Heart left ventricle (tissue), 16 donors: ENCODE results near the gene IGSF8. TPM values are rescaled to one million over a fixed set of nuclear protein-coding genes. Genes with fewer than 3 reads are reported as not detected.
"Not testable (repeated sequence)": the region's sequence is repeated elsewhere in the genome, so short reads cannot be mapped to it uniquely, and the experiment has no call there.

Experiments used
- ATAC-seq, 4 donors: fragments of 200-7000 bp; cut with Tn5 transposase; one replicate each; pipeline ENCODE4 v1.9.1; 2020 to 2022; ENCODE audit warnings: moderate library complexity in 4 of 4, mild to moderate bottlenecking in 3 of 4, moderate number of reproducible peaks in 1 of 4
- DNase-seq, 5 donors: peaks; one replicate each; pipeline ENCODE4 v3.0.0-alpha.2; 2020
- H3K27ac ChIP-seq, 12 donors: fragments of 200-600 bp; sonication (generic) in 4 of 12; one replicate each; pipeline versions ENCODE4 v1.5.0 to v1.8.0; 2016 to 2022; ENCODE audit warnings: mild to moderate bottlenecking in 2 of 12
- H3K27me3 ChIP-seq, 9 donors: fragments of 200-600 bp; sonication (generic) in 2 of 9; one replicate each; pipeline versions ENCODE4 v1.5.1 to v1.8.0; 2016 to 2022; ENCODE audit warnings: mild to moderate bottlenecking in 3 of 9
- H3K36me3 ChIP-seq, 9 donors: fragments of 200-600 bp; sonication (generic) in 2 of 9; one replicate each; pipeline versions ENCODE4 v1.5.0 to v1.8.0; 2018 to 2022; ENCODE audit warnings: mild to moderate bottlenecking in 2 of 9
- H3K4me1 ChIP-seq, 12 donors: fragments of 200-600 bp; sonication (generic) in 4 of 12; one replicate each; pipeline versions ENCODE4 v1.5.0 to v1.8.0; 2016 to 2022; ENCODE audit warnings: mild to moderate bottlenecking in 3 of 12
- H3K4me3 ChIP-seq, 12 donors: fragments of 200-600 bp; sonication (generic) in 4 of 12; one replicate each; pipeline versions ENCODE4 v1.5.0 to v1.8.0; 2017 to 2022; ENCODE audit warnings: mild to moderate bottlenecking in 9 of 12, moderate library complexity in 4 of 12
- H3K9me3 ChIP-seq, 12 donors: fragments of 200-600 bp; sonication (generic) in 4 of 12; one replicate each; pipeline versions ENCODE4 v1.5.0 to v1.8.0; 2016 to 2022; ENCODE audit warnings: mild to moderate bottlenecking in 1 of 12
- POLR2A ChIP-seq, 2 donors: fragments of 450-650 bp; IDR thresholded peaks; one replicate each; pipeline ENCODE4 v1.6.1; 2017; ENCODE audit warnings: antibody characterized with exemption in 2 of 2, mild to moderate bottlenecking in 2 of 2, moderate library complexity in 2 of 2
- WGBS, 4 donors: extraction: QIAGEN DNeasy Blood & Tissue Kit in 2 of 4; methylation state at CpG; one replicate each; pipeline versions ENCODE4 v1.1.5 to v1.1.7; 2013 to 2018; 5-methylcytosine and 5-hydroxymethylcytosine counted together
- intact Hi-C, 10 donors: fragments of 100-400 bp; cut with DNase I; formaldehyde crosslinking; loops; one replicate each; pipeline versions ENCODE4 v1.11.1 to v1.14.2; 2022
- polyA plus RNA-seq, 2 donors: library from polyadenylated mRNA; stranded (reverse); fragments of 200-250 nt; gene quantifications; one replicate each; pipeline ENCODE4 v1.2.3, GENCODE V29; 2013
- total RNA-seq, 9 donors: library from RNA; depleted of rRNA in 2 of 9; stranded (reverse); fragments of >200 nt in 2 of 9; fragmentation: NEBNext Ultra II Directional in 3 of 9; extraction: Animal tissue kit (Norgen Biotek cat#: 25700) in 3 of 9; gene quantifications; one replicate each; pipeline versions ENCODE4 v1.1.0 to v1.2.4, GENCODE V29; 2016 to 2023
- TF ChIP-seq, protein P1 (sequence below), 12 donors: fragments of 200-600 bp; sonication (generic) in 4 of 12; IDR thresholded peaks; one replicate each; pipeline versions ENCODE4 v1.5.0 to v1.8.0; 2018 to 2022; ENCODE audit warnings: antibody characterized with exemption in 12 of 12, mild to moderate bottlenecking in 5 of 12
- donor health status: ischemic (EF 13 %, LVEDD 7.1; RV severe dilation, severe dysfunction).
- donor health status: healthy with polysubstance abuse.
- donor health status: DM: no; HTN: yes; CAD: no.
- donor health status: DM: no; HTN: no; CAD: no.
- donor health status: ischemic (EF 25% LVEDD 6.9; RV normal size, moderate dysfunction).
- donor health status: ischemic (EF 25% LVEDD 5.7; RV mildly dilated, moderate dysfunction).
- donor health status: healthy.
- donor health status: DM: yes; HTN: yes; CAD: no.
- donor health status: ischemic (EF 35%, LVEDD 5.7; RV mildly dilated, moderate dysfunction).
- donor health status: nonischemic (EF 11% LVEDD 7.7; RV severe dilation, severe dysfunction).
- donor health status: DM: yes; HTN: yes; CAD: no.
- donor health status: PGD.
- donor health status: ischemic (EF 29% LVEDD 5.4; RV normal size, mild dysfunction).
- donor health status: nonischemic (EF 23%, LVEDD 6.1; RV moderate dilation, normal function).

Gene IGSF8
- total and polyA plus RNA-seq, 11 donors = 15.0 to 49.3 (median 24.8) TPM

- Histone ChIP-seq H3K4me3 (no peak overlapping the region), H3K36me3 (peaks cover 0 to 90% (median 54%) of the 10 kb centered on the region in 9 donors), H3K9me3 (no peaks in the 10 kb centered on the region), H3K27ac (peak overlapping the region; percentile 11 to 95 (median 81)), H3K27me3 (no peaks in the 10 kb centered on the region), H3K4me1 (peaks cover 0 to 84% (median 37%) of the 10 kb centered on the region in 12 donors)
- intact Hi-C loops = no loop called here
- DNase-seq (peak in 1 of 5 donors; percentile 65), ATAC-seq (peak in 3 of 4 donors; percentile 21 to 71 (median 71))
- 36 to 60% (median 37%) methylated on average over 7 of the region's 7 CpGs for WGBS, 4 donors
- TF ChIP-seq, protein P1, sequence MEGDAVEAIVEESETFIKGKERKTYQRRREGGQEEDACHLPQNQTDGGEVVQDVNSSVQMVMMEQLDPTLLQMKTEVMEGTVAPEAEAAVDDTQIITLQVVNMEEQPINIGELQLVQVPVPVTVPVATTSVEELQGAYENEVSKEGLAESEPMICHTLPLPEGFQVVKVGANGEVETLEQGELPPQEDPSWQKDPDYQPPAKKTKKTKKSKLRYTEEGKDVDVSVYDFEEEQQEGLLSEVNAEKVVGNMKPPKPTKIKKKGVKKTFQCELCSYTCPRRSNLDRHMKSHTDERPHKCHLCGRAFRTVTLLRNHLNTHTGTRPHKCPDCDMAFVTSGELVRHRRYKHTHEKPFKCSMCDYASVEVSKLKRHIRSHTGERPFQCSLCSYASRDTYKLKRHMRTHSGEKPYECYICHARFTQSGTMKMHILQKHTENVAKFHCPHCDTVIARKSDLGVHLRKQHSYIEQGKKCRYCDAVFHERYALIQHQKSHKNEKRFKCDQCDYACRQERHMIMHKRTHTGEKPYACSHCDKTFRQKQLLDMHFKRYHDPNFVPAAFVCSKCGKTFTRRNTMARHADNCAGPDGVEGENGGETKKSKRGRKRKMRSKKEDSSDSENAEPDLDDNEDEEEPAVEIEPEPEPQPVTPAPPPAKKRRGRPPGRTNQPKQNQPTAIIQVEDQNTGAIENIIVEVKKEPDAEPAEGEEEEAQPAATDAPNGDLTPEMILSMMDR (IDR thresholded peaks at IDR 0.05) = no peak
Measured at GRCh38 chr1:160127865-160128523, 29.6 kb upstream of the IGSF8 start.

- Histone ChIP-seq H3K36me3 (peaks cover 0 to 91% (median 53%) of the 10 kb centered on the region in 9 donors), H3K4me3 (no peak overlapping the region), H3K27ac (peak overlapping the region; percentile 11 to 95 (median 81)), H3K9me3 (no peaks in the 10 kb centered on the region), H3K27me3 (no peaks in the 10 kb centered on the region), H3K4me1 (peaks cover 0 to 84% (median 37%) of the 10 kb centered on the region in 12 donors)
- no peak for DNase-seq
- ATAC-seq = no peak
- 90 to 97% (median 93%) methylated on average over 9 of the region's 9 CpGs for WGBS, 4 donors
- TF ChIP-seq POLR2A (IDR thresholded peaks at IDR 0.05) = no peak
- TF ChIP-seq, protein P1 (IDR thresholded peaks at IDR 0.05) = no peak
- intact Hi-C loops = no loop called here
Measured at GRCh38 chr1:160127381-160127780, 29.0 kb upstream of the IGSF8 start.

DNA sequence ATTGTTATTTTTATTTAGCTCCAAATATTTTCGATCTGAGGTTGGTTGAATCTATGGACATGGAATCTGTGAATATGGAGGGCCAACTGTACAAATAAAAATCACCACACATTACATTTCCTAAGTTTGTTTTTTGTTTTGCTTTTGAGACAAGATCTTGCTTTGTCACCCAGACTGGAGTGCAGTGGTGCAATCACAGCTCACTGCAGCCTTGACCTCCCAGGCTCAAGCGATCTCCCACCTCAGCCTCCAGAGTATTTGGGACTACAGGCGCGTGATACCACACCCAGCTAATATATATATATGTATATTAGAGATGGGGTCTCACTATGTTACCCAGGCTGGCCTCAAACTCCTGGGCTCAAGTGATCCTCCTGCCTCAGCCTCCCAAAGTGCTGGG lies 27.9 kb upstream of the IGSF8 start:
- Histone ChIP-seq H3K27ac (peak overlapping the region in 5 of 12 donors; percentile 62 to 87 (median 83)), H3K4me1 (peaks cover 0 to 78% (median 35%) of the 10 kb centered on the region in 12 donors)
- DNase-seq = not testable (repeated sequence)

DNA sequence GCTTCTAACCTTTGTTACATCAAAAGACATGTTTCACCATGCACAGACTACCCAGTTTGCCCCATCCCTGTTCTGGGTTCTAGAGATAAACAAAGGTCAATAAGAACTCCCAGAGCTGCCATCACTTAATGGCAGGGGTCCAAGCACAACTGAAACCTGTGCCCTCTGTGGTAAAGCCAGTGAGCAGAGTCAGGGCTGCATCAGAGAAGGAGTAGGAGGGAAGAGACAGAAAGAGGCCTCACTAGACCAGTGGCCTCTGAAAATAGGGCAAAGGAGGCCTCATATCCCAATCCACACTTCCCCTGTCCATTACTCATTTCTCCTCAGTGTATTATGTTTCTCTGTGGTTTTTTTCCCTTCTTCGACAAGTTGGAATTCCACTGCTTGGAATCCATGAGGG lies 27.3 kb upstream of the IGSF8 start:
- Histone ChIP-seq H3K4me3 (no peak overlapping the region), H3K4me1 (peaks cover 0 to 76% (median 33%) of the 10 kb centered on the region in 12 donors), H3K36me3 (peaks cover 0 to 99% (median 62%) of the 10 kb centered on the region in 9 donors), H3K27ac (peak overlapping the region in 10 of 12 donors; percentile 27 to 87 (median 70)), H3K27me3 (no peaks in the 10 kb centered on the region), H3K9me3 (no peaks in the 10 kb centered on the region)
- TF ChIP-seq POLR2A (IDR thresholded peaks at IDR 0.05) = no peak
- TF ChIP-seq, protein P1 (IDR thresholded peaks at IDR 0.05) = no peak
- DNase-seq (no peak), ATAC-seq (peak in 2 of 4 donors; percentile 4 to 6)
- 75 to 93% (median 83%) methylated on average over 1 of the region's 1 CpG for WGBS, 4 donors
- intact Hi-C loops = no loop called here

More for the DNA sequence above, 27.9 kb upstream of the IGSF8 start:
- intact Hi-C loops, H3K27me3 ChIP-seq, ATAC-seq, H3K4me3 ChIP-seq, H3K9me3 ChIP-seq: not testable (repeated sequence)
- peaks cover 0 to 100% (median 58%) of the 10 kb centered on the region in 9 donors for H3K36me3 ChIP-seq
- whole genome bisulfite sequencing, 4 donors = 69 to 79% (median 71%) methylated on average over 4 of the region's 4 CpGs
